Measurements from ENCODE around the gene ZNF225.
A peak's percentile ranks its signal among the peaks of the same experiment; 100 is the strongest.

ZNF225 gene

DNA sequence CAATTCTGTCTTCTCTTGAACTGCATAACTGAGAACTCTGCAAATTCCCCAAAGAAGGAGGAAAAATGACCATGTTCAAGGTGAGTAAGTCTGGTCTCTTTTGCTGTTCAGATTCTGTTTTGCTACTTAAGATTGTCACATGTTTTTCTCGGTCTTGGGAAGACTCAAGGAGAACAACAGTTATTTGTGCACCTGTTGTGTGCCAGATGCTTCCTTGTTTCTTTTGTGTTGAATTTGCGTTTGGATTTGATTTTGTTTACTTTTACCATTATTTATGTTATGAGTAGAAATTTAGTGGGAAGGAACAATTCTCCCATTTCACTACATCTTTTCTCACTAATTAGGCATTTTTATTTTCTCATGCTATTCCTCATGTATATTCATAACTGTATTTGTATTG is 36.9 kb upstream of the ZNF225 start:
- TF ChIP-seq TAF1 (IDR thresholded peaks at IDR 0.05; ENCODE audit: borderline replicate concordance, insufficient read depth, low read length) (no peak), SIN3A (IDR thresholded peaks at IDR 0.05; ENCODE audit: borderline replicate concordance, insufficient read depth, low read length) (no peak), POLR2AphosphoS5 (IDR thresholded peaks at IDR 0.05; ENCODE audit: low read depth, low read length) (no peak), FOXP2 (optimal IDR thresholded peaks at IDR 0.05; ENCODE audit: borderline replicate concordance, extremely low read depth, extremely low read length, insufficient read depth) (no peak)
- TF ChIP-seq, protein P1, sequence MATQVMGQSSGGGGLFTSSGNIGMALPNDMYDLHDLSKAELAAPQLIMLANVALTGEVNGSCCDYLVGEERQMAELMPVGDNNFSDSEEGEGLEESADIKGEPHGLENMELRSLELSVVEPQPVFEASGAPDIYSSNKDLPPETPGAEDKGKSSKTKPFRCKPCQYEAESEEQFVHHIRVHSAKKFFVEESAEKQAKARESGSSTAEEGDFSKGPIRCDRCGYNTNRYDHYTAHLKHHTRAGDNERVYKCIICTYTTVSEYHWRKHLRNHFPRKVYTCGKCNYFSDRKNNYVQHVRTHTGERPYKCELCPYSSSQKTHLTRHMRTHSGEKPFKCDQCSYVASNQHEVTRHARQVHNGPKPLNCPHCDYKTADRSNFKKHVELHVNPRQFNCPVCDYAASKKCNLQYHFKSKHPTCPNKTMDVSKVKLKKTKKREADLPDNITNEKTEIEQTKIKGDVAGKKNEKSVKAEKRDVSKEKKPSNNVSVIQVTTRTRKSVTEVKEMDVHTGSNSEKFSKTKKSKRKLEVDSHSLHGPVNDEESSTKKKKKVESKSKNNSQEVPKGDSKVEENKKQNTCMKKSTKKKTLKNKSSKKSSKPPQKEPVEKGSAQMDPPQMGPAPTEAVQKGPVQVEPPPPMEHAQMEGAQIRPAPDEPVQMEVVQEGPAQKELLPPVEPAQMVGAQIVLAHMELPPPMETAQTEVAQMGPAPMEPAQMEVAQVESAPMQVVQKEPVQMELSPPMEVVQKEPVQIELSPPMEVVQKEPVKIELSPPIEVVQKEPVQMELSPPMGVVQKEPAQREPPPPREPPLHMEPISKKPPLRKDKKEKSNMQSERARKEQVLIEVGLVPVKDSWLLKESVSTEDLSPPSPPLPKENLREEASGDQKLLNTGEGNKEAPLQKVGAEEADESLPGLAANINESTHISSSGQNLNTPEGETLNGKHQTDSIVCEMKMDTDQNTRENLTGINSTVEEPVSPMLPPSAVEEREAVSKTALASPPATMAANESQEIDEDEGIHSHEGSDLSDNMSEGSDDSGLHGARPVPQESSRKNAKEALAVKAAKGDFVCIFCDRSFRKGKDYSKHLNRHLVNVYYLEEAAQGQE (IDR thresholded peaks at IDR 0.05; ENCODE audit: insufficient read depth in 1 of 2, low read depth in 2 of 2, low read length in 2 of 2), result no peak

DNA sequence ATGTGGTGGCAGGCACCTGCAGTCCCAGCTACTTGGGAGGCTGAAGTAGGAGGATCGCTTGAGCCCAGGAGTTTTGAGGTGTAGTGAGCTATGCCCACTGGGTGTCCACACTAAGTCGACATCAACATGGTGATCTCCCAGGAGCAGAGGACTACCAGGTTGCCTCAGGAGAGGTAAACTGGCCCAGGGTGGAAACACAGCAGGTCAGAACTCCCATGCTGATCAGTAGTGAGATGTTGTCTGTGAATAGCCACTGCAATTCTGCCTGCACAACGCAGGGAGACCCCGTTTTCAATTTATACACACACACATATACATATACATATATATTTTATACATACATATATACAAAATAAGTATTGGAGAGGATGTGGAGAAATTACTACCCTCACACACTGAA is 21.1 kb upstream of the ZNF225 start:
- no peak for TF ChIP-seq TAF1 (IDR thresholded peaks at IDR 0.05; ENCODE audit: borderline replicate concordance, insufficient read depth, low read length)
- no peak for TF ChIP-seq POLR2AphosphoS5 (IDR thresholded peaks at IDR 0.05; ENCODE audit: low read depth, low read length)
- no peak for TF ChIP-seq SIN3A (IDR thresholded peaks at IDR 0.05; ENCODE audit: borderline replicate concordance, insufficient read depth, low read length)
- TF ChIP-seq FOXP2 (optimal IDR thresholded peaks at IDR 0.05; ENCODE audit: borderline replicate concordance, extremely low read depth, extremely low read length, insufficient read depth), result no peak
- TF ChIP-seq, protein P1 (IDR thresholded peaks at IDR 0.05; ENCODE audit: insufficient read depth in 1 of 2, low read depth in 2 of 2, low read length in 2 of 2), result no peak

DNA sequence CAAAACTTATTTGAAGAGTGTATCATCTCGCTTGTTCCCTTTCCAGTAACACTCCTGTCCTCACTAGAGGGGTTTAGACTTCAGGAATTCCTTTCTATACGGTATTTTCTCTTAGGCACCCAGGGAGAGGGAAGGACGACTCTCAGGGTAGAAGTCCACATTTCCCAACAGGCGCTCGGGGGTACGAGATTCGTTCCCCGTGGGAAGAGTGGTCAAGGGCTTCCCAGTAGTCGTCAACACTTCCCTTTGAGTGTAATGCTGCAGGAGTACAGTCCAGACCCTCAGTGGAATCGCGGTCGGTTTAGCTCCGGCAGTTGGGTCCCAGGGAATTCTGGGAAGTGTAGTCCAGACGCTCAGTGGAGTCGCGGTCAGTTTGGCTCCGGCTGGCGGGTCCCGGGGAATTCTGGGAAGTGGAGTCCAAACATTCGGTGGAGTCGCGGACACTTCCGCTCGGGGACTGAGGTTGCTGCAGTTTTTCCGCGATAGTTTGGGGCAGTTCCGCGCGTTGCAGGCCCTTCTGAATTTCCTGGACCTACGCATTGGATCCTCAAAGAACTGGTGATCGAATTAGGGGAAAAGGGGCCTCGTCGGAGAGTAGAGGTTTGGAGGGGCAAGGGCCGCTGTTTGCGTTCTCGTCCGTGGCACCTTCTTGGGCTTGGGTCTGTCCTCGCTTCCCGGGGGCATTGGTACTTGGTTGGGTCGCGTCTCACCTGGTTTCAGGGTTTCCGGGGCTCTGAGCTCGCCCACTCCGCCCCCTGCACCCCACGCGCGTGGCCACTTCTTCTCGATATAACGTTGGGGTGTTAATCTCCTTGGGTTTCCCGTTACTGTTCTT is 19.1 kb upstream of the ZNF225 start, which contains the start of gene ZNF224:
Gene ZNF224 (plus strand): TSS at position 431 of the 835 bp plus-strand sequence. CDS start 3,513 bp downstream, outside the sequence.
- TF ChIP-seq, protein P1 (IDR thresholded peaks at IDR 0.05; ENCODE audit: insufficient read depth in 1 of 2, low read depth in 2 of 2, low read length in 2 of 2), result no peak
- TF ChIP-seq POLR2AphosphoS5 (IDR thresholded peaks at IDR 0.05; ENCODE audit: low read depth, low read length) (peak; percentile 95), FOXP2 (optimal IDR thresholded peaks at IDR 0.05; ENCODE audit: borderline replicate concordance, extremely low read depth, extremely low read length, insufficient read depth) (no peak), TAF1 (IDR thresholded peaks at IDR 0.05; ENCODE audit: borderline replicate concordance, insufficient read depth, low read length) (peak; percentile 73; the same call in 1 of the 2 replicates), SIN3A (IDR thresholded peaks at IDR 0.05; ENCODE audit: borderline replicate concordance, insufficient read depth, low read length) (no peak)

DNA sequence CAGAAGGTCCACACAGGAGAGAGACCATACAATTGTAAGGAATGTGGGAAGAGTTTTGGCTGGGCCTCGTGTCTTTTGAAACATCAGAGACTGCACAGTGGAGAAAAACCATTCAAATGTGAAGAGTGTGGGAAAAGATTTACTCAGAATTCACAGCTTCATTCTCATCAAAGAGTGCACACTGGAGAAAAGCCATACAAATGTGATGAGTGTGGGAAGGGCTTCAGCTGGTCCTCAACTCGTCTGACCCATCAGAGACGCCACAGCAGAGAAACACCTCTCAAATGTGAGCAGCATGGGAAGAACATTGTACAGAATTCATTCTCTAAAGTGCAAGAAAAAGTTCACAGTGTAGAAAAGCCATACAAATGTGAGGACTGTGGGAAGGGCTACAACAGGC is 5.4 kb upstream of the ZNF225 start:
- TF ChIP-seq SIN3A (IDR thresholded peaks at IDR 0.05; ENCODE audit: borderline replicate concordance, insufficient read depth, low read length) (no peak), POLR2AphosphoS5 (IDR thresholded peaks at IDR 0.05; ENCODE audit: low read depth, low read length) (no peak), TAF1 (IDR thresholded peaks at IDR 0.05; ENCODE audit: borderline replicate concordance, insufficient read depth, low read length) (no peak), FOXP2 (optimal IDR thresholded peaks at IDR 0.05; ENCODE audit: borderline replicate concordance, extremely low read depth, extremely low read length, insufficient read depth) (no peak)
- TF ChIP-seq, protein P1 (IDR thresholded peaks at IDR 0.05; ENCODE audit: insufficient read depth in 1 of 2, low read depth in 2 of 2, low read length in 2 of 2), result no peak

Measured in PFSK-1 (cell line).